ENCODE measurements around the gene CEP44.

- TF ChIP-seq SPI1 (IDR thresholded peaks at IDR 0.05; ENCODE audit: low read depth, low read length): no peak
- no peak for TF ChIP-seq POLR2AphosphoS5 (IDR thresholded peaks at IDR 0.05; ENCODE audit: low read depth, low read length)
- TF ChIP-seq POLR2A (IDR thresholded peaks at IDR 0.05; ENCODE audit: low read depth, low read length): no peak
- no peak for TF ChIP-seq POU2F2 (IDR thresholded peaks at IDR 0.05; ENCODE audit: low read depth, low read length)
- TF ChIP-seq TAF1 (IDR thresholded peaks at IDR 0.05; ENCODE audit: low read depth, low read length): no peak
- no peak for TF ChIP-seq PAX5 (IDR thresholded peaks at IDR 0.05; ENCODE audit: insufficient read depth, low read length, severe bottlenecking)
Observed at GRCh38 chr4:174365018-174365587, 81.4 kb downstream of the CEP44 start.
